NCI-H446 (cell line): ENCODE results near the gene CHD3.
A peak's percentile ranks its signal among the peaks of the same experiment; 100 is the strongest.

ENCODE experiments used
- DNase-seq, 2 experiments: peaks; one replicate each; lab custom pipeline; 2025; lab: John Stamatoyannopoulos, UW

Gene CHD3

GRCh38 chr17:7888184-7888920, at the start of gene CHD3:
Gene CHD3, plus strand, starts transcription at chr17:7888789. Its CDS starts 212 bp downstream, at chr17:7889001.
- peak in 1 of 2 experiments; percentile 45 for DNase-seq

- no peak for DNase-seq
These were observed 49.3 kb upstream of the CHD3 start for GRCh38 chr17:7839190-7839875.

- DNase-seq: peak in 1 of 2 experiments; percentile 19
These were observed 48.7 kb upstream of the CHD3 start for GRCh38 chr17:7839876-7840261.

- no peak for DNase-seq
These were observed 48.1 kb upstream of the CHD3 start for GRCh38 chr17:7840441-7840840.

- DNase-seq: no peak
These were observed 47.7 kb upstream of the CHD3 start for GRCh38 chr17:7840875-7841274.

GRCh38 chr17:7841396-7841914, 47.1 kb upstream of the CHD3 start:
- peak in 1 of 2 experiments; percentile 74 for DNase-seq

- peak; percentile 75 to 94 for DNase-seq
These were observed 46.6 kb upstream of the CHD3 start for GRCh38 chr17:7841915-7842379.

- peak in 1 of 2 experiments; percentile 55 for DNase-seq
These were observed 46.0 kb upstream of the CHD3 start for GRCh38 chr17:7842380-7843256.

GRCh38 chr17:7843257-7843535, 45.4 kb upstream of the CHD3 start:
- DNase-seq: no peak

GRCh38 chr17:7843536-7844291, 44.9 kb upstream of the CHD3 start:
- DNase-seq: peak in 1 of 2 experiments; percentile 79

GRCh38 chr17:7844292-7845154, 44.1 kb upstream of the CHD3 start:
- DNase-seq: peak; percentile 86 to 91

GRCh38 chr17:7845359-7846062, 43.1 kb upstream of the CHD3 start:
- DNase-seq: no peak

- no peak for DNase-seq
These were observed 42.4 kb upstream of the CHD3 start for GRCh38 chr17:7846063-7846735.

GRCh38 chr17:7846765-7847661, 41.6 kb upstream of the CHD3 start:
- DNase-seq: no peak

- DNase-seq: no peak
These were observed 40.4 kb upstream of the CHD3 start for GRCh38 chr17:7848131-7848579.

- DNase-seq: no peak
These were observed 39.9 kb upstream of the CHD3 start for GRCh38 chr17:7848739-7849129.

GRCh38 chr17:7849130-7849750, 39.3 kb upstream of the CHD3 start:
- DNase-seq: no peak
